ENCODE data around the gene RAB5A.
"Not testable (repeated sequence)": the region's sequence is repeated elsewhere in the genome, so short reads cannot be mapped to it uniquely, and the experiment has no call there.

Gene RAB5A

DNA sequence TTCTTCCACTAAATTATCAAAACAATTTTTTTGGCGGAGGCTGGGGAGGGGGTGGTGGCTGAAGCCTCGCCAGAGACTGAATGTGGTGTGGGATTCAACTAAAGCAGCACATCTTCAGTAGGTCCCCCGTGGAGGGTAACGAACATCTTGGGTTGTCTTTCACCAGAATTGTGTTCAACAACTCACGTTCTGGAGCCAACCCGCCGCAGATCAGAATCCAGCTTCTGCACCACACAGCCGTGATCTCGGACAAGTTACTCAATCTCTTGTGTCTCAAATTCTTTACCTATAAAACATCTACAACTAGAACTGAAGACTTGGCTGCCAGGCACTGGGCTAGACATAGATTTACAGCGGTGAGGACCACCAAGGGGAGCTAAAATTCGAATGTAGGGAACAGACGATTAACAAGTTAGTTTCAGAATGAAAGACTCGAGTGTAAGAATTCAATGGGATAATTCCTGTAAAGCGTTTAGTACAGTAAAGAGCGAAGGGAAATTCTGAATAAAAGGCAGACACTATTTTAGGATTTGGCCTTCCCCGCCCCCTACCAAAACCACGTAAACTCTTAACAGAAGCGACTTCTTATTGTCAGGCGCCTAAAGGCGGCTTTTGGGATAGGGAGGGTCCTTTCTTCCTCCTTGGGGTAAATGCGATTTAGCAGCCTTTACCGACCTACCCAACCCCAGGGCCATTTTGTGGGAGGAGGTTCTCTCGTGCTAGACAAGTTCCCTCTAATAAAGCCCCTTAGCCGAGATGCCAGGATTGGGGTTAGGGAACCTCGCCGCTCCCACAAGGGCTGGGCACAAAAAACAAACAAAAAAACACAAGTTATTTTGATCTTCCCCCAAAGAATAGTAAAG is 697 bp upstream of the RAB5A start:
- H3K4me3 ChIP-seq (ENCODE audit: control insufficient read depth, low read depth, low read length), result peak overlapping the region; percentile 99
- TF ChIP-seq, protein P1, sequence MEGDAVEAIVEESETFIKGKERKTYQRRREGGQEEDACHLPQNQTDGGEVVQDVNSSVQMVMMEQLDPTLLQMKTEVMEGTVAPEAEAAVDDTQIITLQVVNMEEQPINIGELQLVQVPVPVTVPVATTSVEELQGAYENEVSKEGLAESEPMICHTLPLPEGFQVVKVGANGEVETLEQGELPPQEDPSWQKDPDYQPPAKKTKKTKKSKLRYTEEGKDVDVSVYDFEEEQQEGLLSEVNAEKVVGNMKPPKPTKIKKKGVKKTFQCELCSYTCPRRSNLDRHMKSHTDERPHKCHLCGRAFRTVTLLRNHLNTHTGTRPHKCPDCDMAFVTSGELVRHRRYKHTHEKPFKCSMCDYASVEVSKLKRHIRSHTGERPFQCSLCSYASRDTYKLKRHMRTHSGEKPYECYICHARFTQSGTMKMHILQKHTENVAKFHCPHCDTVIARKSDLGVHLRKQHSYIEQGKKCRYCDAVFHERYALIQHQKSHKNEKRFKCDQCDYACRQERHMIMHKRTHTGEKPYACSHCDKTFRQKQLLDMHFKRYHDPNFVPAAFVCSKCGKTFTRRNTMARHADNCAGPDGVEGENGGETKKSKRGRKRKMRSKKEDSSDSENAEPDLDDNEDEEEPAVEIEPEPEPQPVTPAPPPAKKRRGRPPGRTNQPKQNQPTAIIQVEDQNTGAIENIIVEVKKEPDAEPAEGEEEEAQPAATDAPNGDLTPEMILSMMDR (conservative IDR thresholded peaks at IDR 0.05; ENCODE audit: control insufficient read depth, insufficient read depth, low read depth, low read length), result no peak
- peak; percentile 31 for DNase-seq (ENCODE audit: low read depth)

DNA sequence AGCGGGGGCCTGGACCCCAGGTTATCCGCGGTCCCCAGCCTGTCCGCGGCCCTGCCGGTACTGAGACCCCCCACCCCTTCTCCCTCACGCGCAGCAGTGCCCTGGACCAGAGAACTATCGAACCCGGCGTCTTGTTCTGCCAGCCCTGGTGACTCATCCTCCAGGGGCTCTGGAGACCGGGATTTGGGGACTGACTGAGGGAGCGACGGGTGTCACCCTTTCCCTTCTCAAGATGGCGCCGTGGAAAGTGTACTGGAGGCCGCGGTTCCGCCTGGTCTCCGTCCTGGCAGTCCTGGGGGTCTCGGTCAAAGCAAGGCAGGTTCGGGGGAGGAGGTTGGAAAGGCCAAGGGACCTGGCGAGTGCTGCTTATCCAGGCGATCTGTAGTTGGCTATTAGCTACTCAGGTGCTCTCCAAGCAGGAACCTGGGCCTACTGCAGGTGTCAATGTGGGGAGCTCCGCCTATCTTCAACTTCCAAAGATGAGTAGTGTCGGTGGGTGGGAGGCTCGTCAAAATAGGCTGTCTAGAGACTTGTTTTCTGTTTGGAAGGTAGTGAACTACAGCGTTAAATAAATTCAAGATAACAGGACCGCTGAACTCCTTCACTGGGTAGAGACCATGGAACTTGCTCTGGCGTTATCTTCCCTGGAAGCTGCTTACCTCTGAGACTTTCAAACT is 790 bp downstream of the RAB5A start:
- peak; percentile 65 for DNase-seq (ENCODE audit: low read depth)
- TF ChIP-seq, protein P1 (conservative IDR thresholded peaks at IDR 0.05; ENCODE audit: control insufficient read depth, insufficient read depth, low read depth, low read length), result no peak
- peak overlapping the region; percentile 99 for H3K4me3 ChIP-seq (ENCODE audit: control insufficient read depth, low read depth, low read length)

DNA sequence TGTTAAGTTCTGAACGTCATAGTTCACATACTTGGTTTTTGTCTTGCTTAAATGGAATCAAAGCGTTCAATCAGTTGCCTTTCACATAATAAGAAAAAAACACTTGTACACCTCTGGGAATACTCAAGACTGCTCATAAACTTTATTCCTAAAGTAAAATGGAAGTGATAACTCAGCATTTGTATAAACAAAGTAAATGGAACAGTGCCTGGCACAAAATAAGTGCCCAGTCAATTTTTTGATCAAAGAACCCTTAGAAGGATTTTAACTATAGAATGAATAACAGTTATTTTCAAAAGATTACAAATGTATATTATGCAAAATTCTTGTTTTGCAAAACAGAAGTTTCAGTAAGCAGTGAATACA is 1.3 kb downstream of the RAB5A start:
- peak overlapping the region; percentile 99 for H3K4me3 ChIP-seq (ENCODE audit: control insufficient read depth, low read depth, low read length)
- TF ChIP-seq, protein P1 (conservative IDR thresholded peaks at IDR 0.05; ENCODE audit: control insufficient read depth, insufficient read depth, low read depth, low read length), result no peak
- no peak for DNase-seq (ENCODE audit: low read depth)

DNA sequence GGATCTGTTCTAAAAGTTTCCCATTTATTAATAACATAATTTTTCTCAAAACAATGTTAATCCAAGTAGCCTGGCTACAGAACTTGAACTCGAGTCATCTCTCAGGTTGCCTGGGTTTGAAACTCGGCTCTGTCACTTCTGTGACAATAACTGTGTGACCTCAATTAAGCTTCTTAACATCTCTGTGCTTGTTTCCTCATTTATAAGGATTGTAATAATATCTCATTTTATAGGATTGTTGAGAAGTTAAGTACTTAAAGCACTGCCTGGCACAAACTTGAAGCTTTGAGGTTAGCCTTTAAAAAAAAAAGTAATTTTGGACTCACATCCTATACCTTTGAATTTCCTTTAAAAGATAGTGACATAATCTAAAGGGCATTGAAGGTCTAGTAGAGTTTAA is 3.4 kb downstream of the RAB5A start:
- no peak for DNase-seq (ENCODE audit: low read depth)
- TF ChIP-seq, protein P1 (conservative IDR thresholded peaks at IDR 0.05; ENCODE audit: control insufficient read depth, insufficient read depth, low read depth, low read length), result no peak
- no peak overlapping the region for H3K4me3 ChIP-seq (ENCODE audit: control insufficient read depth, low read depth, low read length)

DNA sequence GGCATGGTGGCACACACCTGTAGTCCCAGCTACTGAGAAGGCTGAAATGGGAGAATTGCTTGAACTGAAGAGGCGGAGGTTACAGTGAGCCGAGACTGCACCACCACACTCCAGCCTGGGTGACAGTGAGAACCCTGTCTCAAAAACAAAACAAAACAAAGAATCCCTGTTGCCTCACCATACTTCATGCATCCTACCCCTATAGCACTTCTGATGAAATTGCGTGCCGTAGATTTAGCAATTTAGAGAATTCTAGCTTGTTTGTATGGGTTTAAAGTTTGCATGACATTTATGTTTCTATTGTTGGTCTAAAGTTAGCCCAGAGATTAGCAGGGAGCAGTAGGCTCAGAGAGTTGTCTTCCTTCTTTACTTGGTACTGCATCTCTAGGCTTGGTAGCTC is 7.8 kb downstream of the RAB5A start:
- DNase-seq (ENCODE audit: low read depth), result no peak
- TF ChIP-seq, protein P1 (conservative IDR thresholded peaks at IDR 0.05; ENCODE audit: control insufficient read depth, insufficient read depth, low read depth, low read length), result no peak
- H3K4me3 ChIP-seq (ENCODE audit: control insufficient read depth, low read depth, low read length), result no peak overlapping the region

DNA sequence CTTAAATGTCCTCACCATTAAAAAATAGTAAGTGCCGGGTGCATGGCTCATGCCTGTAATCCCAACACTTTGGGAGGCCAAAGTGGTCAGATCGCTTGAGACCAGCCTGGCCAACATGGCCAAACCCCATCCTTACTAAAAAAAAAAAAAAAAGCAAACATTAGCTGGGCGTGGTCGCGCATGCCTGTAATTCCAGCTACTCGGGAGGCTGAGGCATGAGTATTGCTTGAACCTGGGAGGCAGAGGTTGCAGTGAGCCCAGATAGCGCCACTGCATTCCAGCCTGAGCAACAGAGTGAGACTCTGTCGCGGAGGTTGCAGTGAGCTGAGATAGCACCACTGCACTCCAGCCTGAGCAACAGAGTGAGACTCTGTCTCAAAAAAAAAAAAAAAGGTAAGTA is 10.5 kb downstream of the RAB5A start:
- not testable (repeated sequence) for H3K4me3 ChIP-seq (ENCODE audit: control insufficient read depth, low read depth, low read length); DNase-seq (ENCODE audit: low read depth)

DNA sequence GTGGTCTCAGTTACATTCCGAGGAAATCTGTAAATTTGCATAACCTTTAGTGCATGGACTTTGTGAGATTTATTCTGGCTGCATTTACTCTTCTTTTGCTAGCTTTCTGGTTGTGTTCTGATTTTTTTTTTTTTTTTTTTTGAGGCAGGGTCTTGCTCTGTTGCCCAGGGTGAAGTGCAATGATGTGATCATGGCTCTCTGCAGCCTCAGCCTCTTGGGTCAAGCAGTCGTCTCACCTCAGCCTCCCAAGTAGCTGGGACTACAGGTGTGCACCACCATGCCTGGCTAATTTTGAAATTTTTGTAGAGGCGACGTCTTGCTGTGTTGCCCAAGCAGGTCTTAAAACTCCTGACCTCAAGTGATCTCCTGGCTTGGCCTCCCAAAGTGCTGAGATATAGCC is 12.6 kb downstream of the RAB5A start:
- TF ChIP-seq, protein P1 (conservative IDR thresholded peaks at IDR 0.05; ENCODE audit: control insufficient read depth, insufficient read depth, low read depth, low read length), result no peak
- no peak for DNase-seq (ENCODE audit: low read depth)
- H3K4me3 ChIP-seq (ENCODE audit: control insufficient read depth, low read depth, low read length), result no peak overlapping the region

All from fibroblast of mammary gland (primary cell).